B cell (primary cell): ENCODE measurements around the gene CTCF. TPM values are rescaled to one million over a fixed set of nuclear protein-coding genes. Genes with fewer than 3 reads are reported as not detected.

Experiments used
- ATAC-seq: fragments of 200-7000 bp; cut with Tn5 transposase; one replicate; pipeline ENCODE4 v1.10.0; 2021; ENCODE audit warnings: low read depth, mild to moderate bottlenecking, moderate number of reproducible peaks, moderate library complexity
- CTCF ChIA-PET: fragments of 350-600 bp; sonication (Branson Sonifier 250); formaldehyde crosslinking; loops from one replicate; lab custom pipeline; 2021; ENCODE audit warnings: antibody characterized with exemption, inconsistent platforms; lab: Charles Lee
- POLR2A ChIA-PET: fragments of 350-600 bp; sonication (Branson Sonifier 250); formaldehyde crosslinking; loops from one replicate; lab custom pipeline; 2021; ENCODE audit warnings: antibody characterized with exemption; lab: Charles Lee
- DNase-seq: peaks from one replicate; pipeline ENCODE4 v3.0.0; 2013
- H2AFZ ChIP-seq: 2 replicates; pipeline ENCODE4 v1.6.1; 2012; ENCODE audit warnings: mild to moderate bottlenecking, low read depth, low read length; ENCODE audit not compliant: insufficient read depth, poor library complexity, severe bottlenecking
- H3K27ac ChIP-seq, 2 donors: 1 replicate in 1 of 2; 2 replicates in 1 of 2; pipeline ENCODE4 v1.5.1; 2012 to 2013; ENCODE audit warnings: low read length in 2 of 2, mild to moderate bottlenecking in 2 of 2, moderate library complexity in 1 of 2
- H3K27me3 ChIP-seq, 4 experiments: fragments of 200-600 bp in 1 of 4; sonication (generic) in 1 of 4; replicated peaks in 1 of 4; 1 replicate in 2 of 4; 2 replicates in 2 of 4; pipeline versions ENCODE4 v1.6.1 to v1.7.0; 2013 to 2016; ENCODE audit warnings: low read length in 3 of 4, mild to moderate bottlenecking in 2 of 4, mixed read lengths in 1 of 4, moderate library complexity in 1 of 4; ENCODE audit not compliant: insufficient read depth in 4 of 4, control insufficient read depth in 3 of 4; ENCODE audit errors: control extremely low read depth in 1 of 4
- H3K36me3 ChIP-seq, 2 experiments: replicated peaks in 1 of 2; 1 replicate in 1 of 2; 2 replicates in 1 of 2; pipeline versions ENCODE4 v1.6.1 to v1.7.1; 2013; ENCODE audit warnings: low read length in 1 of 2; ENCODE audit not compliant: insufficient read depth in 2 of 2, control insufficient read depth in 1 of 2; ENCODE audit errors: control extremely low read depth in 1 of 2, extremely low read depth in 1 of 2
- H3K4me1 ChIP-seq, 2 donors: fragments of 200-600 bp in 1 of 2; sonication (generic) in 1 of 2; 1 replicate in 1 of 2; 2 replicates in 1 of 2; pipeline versions ENCODE4 v1.5.1 to v1.6.1; 2013 to 2017; ENCODE audit warnings: low read length in 2 of 2; ENCODE audit not compliant: control insufficient read depth in 2 of 2, insufficient read depth in 2 of 2
- H3K4me2 ChIP-seq: replicated peaks from 2 replicates; pipeline ENCODE3; 2012; ENCODE audit warnings: mild to moderate bottlenecking, low read depth, low read length; ENCODE audit not compliant: poor library complexity, severe bottlenecking
- H3K4me3 ChIP-seq, 5 experiments: fragments of 200-600 bp in 1 of 5; sonication (generic) in 1 of 5; 1 replicate in 3 of 5; 2 replicates in 2 of 5; pipeline versions ENCODE4 v1.5.1 to v1.7.0; 2011 to 2016; ENCODE audit warnings: low read length in 4 of 5, mild to moderate bottlenecking in 4 of 5, low read depth in 2 of 5, control low read depth in 1 of 5, moderate library complexity in 1 of 5; ENCODE audit not compliant: insufficient read depth in 1 of 5; ENCODE audit errors: control extremely low read depth in 1 of 5, extremely low read depth in 1 of 5
- H3K79me2 ChIP-seq: fragments of 200-600 bp; sonication (generic); one replicate; pipeline ENCODE4 v1.6.0; 2016; ENCODE audit warnings: low read length; ENCODE audit not compliant: control insufficient read depth, insufficient read depth
- H3K9ac ChIP-seq: fragments of 200-600 bp; sonication (generic); 2 replicates; pipeline ENCODE4 v1.6.1; 2017; ENCODE audit warnings: mild to moderate bottlenecking, low read length, moderate library complexity
- H3K9me3 ChIP-seq, 3 donors: one replicate each; pipeline versions ENCODE4 v1.6.1 to v1.7.1; 2013; ENCODE audit warnings: low read length in 2 of 3; ENCODE audit not compliant: control insufficient read depth in 2 of 3, insufficient read depth in 1 of 3; ENCODE audit errors: control extremely low read depth in 1 of 3
- H4K20me1 ChIP-seq: 2 replicates; pipeline ENCODE4 v1.6.0; 2012; ENCODE audit warnings: mild to moderate bottlenecking, low read length; ENCODE audit not compliant: insufficient read depth, control insufficient read depth, poor library complexity, severe bottlenecking
- H3K27ac Mint-ChIP-seq: one replicate; pipeline ENCODE4 v1.8.0; 2021; ENCODE audit warnings: mixed read lengths
- H3K27me3 Mint-ChIP-seq: one replicate; pipeline ENCODE4 v1.8.0; 2021; ENCODE audit warnings: mixed read lengths
- H3K4me1 Mint-ChIP-seq: one replicate; pipeline ENCODE4 v1.8.0; 2021; ENCODE audit warnings: mixed read lengths
- H3K4me3 Mint-ChIP-seq: one replicate; pipeline ENCODE4 v1.8.0; 2021; ENCODE audit warnings: mixed read lengths
- H3K9me3 Mint-ChIP-seq: one replicate; pipeline ENCODE4 v1.8.0; 2022; ENCODE audit warnings: mixed read lengths; ENCODE audit not compliant: insufficient read depth
- EZH2 ChIP-seq: IDR thresholded peaks from 2 replicates; pipeline ENCODE4 v1.6.1; 2012; ENCODE audit warnings: borderline replicate concordance, low read depth, mild to moderate bottlenecking, moderate library complexity, low read length; ENCODE audit not compliant: insufficient read depth, poor library complexity, severe bottlenecking
- WGBS: methylation state at CpG from one replicate; pipeline ENCODE4 v1.1.5; 2013; ENCODE audit warnings: missing lambda C conversion rate; ENCODE audit not compliant: insufficient coverage; 5-methylcytosine and 5-hydroxymethylcytosine counted together
- intact Hi-C: fragments of 100-400 bp; cut with micrococcal nuclease; formaldehyde crosslinking; loops from one replicate; pipeline ENCODE4 v1.10.0; 2022
- polyA plus RNA-seq: library from polyadenylated mRNA; depleted of rRNA; stranded (reverse); fragments of >200 nt; gene quantifications from 2 replicates; pipeline ENCODE4 v1.2.3, GENCODE V29; 2012
- total RNA-seq, 2 donors: library from RNA; stranded (reverse); fragments of 120-200 nt in 1 of 2; gene quantifications; 1 replicate in 1 of 2; 2 replicates in 1 of 2; pipeline versions ENCODE4 v1.2.3 to v1.2.4, GENCODE V29; 2013 to 2022
- TF ChIP-seq, protein P1 (sequence below): fragments of 200-600 bp; IDR thresholded peaks from one replicate; pipeline ENCODE4 v1.8.0; 2022; ENCODE audit warnings: antibody characterized with exemption, mild to moderate bottlenecking

Gene CTCF
- total and polyA plus RNA-seq, 2 donors (not counting 1 experiment from before 2014, with no cell fraction given): 42.7 to 78.4 TPM

DNA sequence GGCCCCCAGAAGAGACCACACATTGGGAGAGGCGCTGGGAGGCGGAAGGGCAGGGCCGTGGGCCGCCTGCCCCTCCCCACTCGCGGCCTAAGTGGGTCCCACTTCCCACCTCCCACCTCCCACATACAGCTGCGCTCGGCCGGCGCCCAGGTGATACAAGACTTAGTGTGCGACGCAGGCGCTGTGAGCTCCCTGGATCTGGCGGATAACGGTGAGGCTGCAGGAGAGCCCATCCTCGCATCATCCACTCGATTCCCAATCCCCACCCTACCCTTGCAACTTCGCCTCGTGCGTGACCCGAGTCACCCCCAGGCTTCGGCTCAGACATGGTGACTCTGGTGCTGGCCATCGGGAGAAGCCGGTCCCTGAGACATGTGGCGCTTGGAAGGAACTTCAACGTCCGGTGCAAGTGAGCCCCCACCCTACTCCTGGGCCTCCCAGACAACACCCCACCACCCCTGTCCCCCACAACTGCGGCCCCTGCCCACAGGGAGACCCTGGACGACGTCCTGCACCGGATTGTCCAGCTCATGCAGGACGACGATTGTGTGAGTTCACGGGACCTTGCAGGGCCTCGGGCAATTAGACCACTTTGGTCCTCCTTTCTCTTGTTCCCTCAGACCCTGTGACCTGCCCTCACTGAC, 86.6 kb downstream of the CTCF start:
- ChIA-PET CTCF (interaction anchor here (0.7 to 8.4 kb wide), 3 partner anchors 87 to 233 kb away, joined by 4 to 220 read pairs (median 4); partner anchors contain the start of gene CTCF), POLR2A (interaction anchor here (1.8 kb wide), 1 partner anchor 9 kb away, joined by 6 read pairs; no protein-coding TSS in a partner anchor)
- Histone ChIP-seq H4K20me1 (peaks cover 39% of the 10 kb centered on the region), H3K27ac (no peak overlapping the region), H3K9ac (no peak overlapping the region), H3K9me3 (no peaks in the 10 kb centered on the region), H2AFZ (no peak overlapping the region), H3K79me2 (peaks cover 61% of the 10 kb centered on the region), H3K36me3 (peaks cover 0 to 56% of the 10 kb centered on the region in 2 experiments), H3K27me3 (no peaks in the 10 kb centered on the region), H3K4me2 (no peak overlapping the region), H3K4me3 (no peak overlapping the region), H3K4me1 (peaks cover 12 to 20% of the 10 kb centered on the region in 2 donors)
- no peaks in the 10 kb centered on the region for H3K27me3 Mint-ChIP-seq
- 99% methylated on average over 26 of the region's 35 CpGs for WGBS
- H3K9me3 Mint-ChIP-seq: no peaks in the 10 kb centered on the region
- no peak overlapping the region for H3K27ac Mint-ChIP-seq
- DNase-seq (no peak), ATAC-seq (no peak)
- no peak for TF ChIP-seq EZH2
- TF ChIP-seq, protein P1, sequence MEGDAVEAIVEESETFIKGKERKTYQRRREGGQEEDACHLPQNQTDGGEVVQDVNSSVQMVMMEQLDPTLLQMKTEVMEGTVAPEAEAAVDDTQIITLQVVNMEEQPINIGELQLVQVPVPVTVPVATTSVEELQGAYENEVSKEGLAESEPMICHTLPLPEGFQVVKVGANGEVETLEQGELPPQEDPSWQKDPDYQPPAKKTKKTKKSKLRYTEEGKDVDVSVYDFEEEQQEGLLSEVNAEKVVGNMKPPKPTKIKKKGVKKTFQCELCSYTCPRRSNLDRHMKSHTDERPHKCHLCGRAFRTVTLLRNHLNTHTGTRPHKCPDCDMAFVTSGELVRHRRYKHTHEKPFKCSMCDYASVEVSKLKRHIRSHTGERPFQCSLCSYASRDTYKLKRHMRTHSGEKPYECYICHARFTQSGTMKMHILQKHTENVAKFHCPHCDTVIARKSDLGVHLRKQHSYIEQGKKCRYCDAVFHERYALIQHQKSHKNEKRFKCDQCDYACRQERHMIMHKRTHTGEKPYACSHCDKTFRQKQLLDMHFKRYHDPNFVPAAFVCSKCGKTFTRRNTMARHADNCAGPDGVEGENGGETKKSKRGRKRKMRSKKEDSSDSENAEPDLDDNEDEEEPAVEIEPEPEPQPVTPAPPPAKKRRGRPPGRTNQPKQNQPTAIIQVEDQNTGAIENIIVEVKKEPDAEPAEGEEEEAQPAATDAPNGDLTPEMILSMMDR: no peak
- no peak overlapping the region for H3K4me3 Mint-ChIP-seq
- H3K4me1 Mint-ChIP-seq: peaks cover 20% of the 10 kb centered on the region
- intact Hi-C loops: no loop called here

GRCh38 chr16:67649494-67649931, 87.2 kb downstream of the CTCF start:
- POLR2A ChIA-PET: interaction anchor here (1.8 kb wide), 1 partner anchor 8 kb away, joined by 6 read pairs; no protein-coding TSS in a partner anchor

More at GRCh38 chr16:67649494-67649931, 87.2 kb downstream of the CTCF start:
- Histone ChIP-seq H3K27me3 (no peaks in the 10 kb centered on the region), H3K79me2 (peaks cover 54% of the 10 kb centered on the region), H2AFZ (no peak overlapping the region), H3K4me3 (no peak overlapping the region), H4K20me1 (peaks cover 46% of the 10 kb centered on the region), H3K9me3 (no peaks in the 10 kb centered on the region), H3K4me1 (peaks cover 10 to 16% of the 10 kb centered on the region in 2 donors), H3K4me2 (no peak overlapping the region), H3K9ac (no peak overlapping the region), H3K27ac (no peak overlapping the region), H3K36me3 (peaks cover 0 to 62% of the 10 kb centered on the region in 2 experiments)
- TF ChIP-seq, protein P1: no peak
- no peak for TF ChIP-seq EZH2
- no peak overlapping the region for H3K4me3 Mint-ChIP-seq
- H3K27me3 Mint-ChIP-seq: no peaks in the 10 kb centered on the region
- CTCF ChIA-PET: no interaction called here
- ATAC-seq (no peak), DNase-seq (no peak)
- H3K9me3 Mint-ChIP-seq: no peaks in the 10 kb centered on the region
- H3K27ac Mint-ChIP-seq: no peak overlapping the region
- H3K4me1 Mint-ChIP-seq: peaks cover 18% of the 10 kb centered on the region
- 94% methylated on average over 29 of the region's 34 CpGs for WGBS
- intact Hi-C loops: no loop called here
